DLD1 (cell line): Measurements from ENCODE around the gene ANO6.

ENCODE experiments used
- in situ Hi-C: cut with HindIII; loops from 2 replicates; pipeline ENCODE4 v1.10.0; 2017; ENCODE audit warnings: low sequenced_read_pairs

ANO6 gene

GRCh38 chr12:45339035-45339434 lies 123.1 kb downstream of the ANO6 start:
- in situ Hi-C loops = loop anchor here (25.0 kb wide), 1 partner anchor 98 kb away; no protein-coding TSS in a partner anchor

GRCh38 chr12:45342171-45342570 lies 126.3 kb downstream of the ANO6 start:
- in situ Hi-C loops = loop anchor here (25.0 kb wide), 1 partner anchor 95 kb away; no protein-coding TSS in a partner anchor

GRCh38 chr12:45342848-45343247 lies 127.0 kb downstream of the ANO6 start:
- in situ Hi-C loops = loop anchor here (25.0 kb wide), 1 partner anchor 94 kb away; no protein-coding TSS in a partner anchor

- in situ Hi-C loops = loop anchor here (25.0 kb wide), 1 partner anchor 94 kb away; no protein-coding TSS in a partner anchor
Measured at GRCh38 chr12:45343269-45344051, 127.6 kb downstream of the ANO6 start.

GRCh38 chr12:45348311-45348710 lies 132.4 kb downstream of the ANO6 start:
- in situ Hi-C loops = loop anchor here (25.0 kb wide), 1 partner anchor 89 kb away; no protein-coding TSS in a partner anchor

GRCh38 chr12:45348986-45349385 lies 133.1 kb downstream of the ANO6 start:
- in situ Hi-C loops = loop anchor here (25.0 kb wide), 1 partner anchor 88 kb away; no protein-coding TSS in a partner anchor

- in situ Hi-C loops = loop anchor here (25.0 kb wide), 1 partner anchor 87 kb away; no protein-coding TSS in a partner anchor
Measured at GRCh38 chr12:45349916-45350315, 134.0 kb downstream of the ANO6 start.

GRCh38 chr12:45350861-45351260 lies 135.0 kb downstream of the ANO6 start:
- in situ Hi-C loops = no loop called here

GRCh38 chr12:45351921-45352670 lies 136.2 kb downstream of the ANO6 start:
- in situ Hi-C loops = no loop called here

- in situ Hi-C loops = no loop called here
Measured at GRCh38 chr12:45353944-45354343, 138.0 kb downstream of the ANO6 start.

GRCh38 chr12:45354399-45354798 lies 138.5 kb downstream of the ANO6 start:
- in situ Hi-C loops = no loop called here

GRCh38 chr12:45355730-45356129 lies 139.8 kb downstream of the ANO6 start:
- in situ Hi-C loops = no loop called here

GRCh38 chr12:45356822-45357538 lies 141.1 kb downstream of the ANO6 start:
- in situ Hi-C loops = no loop called here

- in situ Hi-C loops = no loop called here
Measured at GRCh38 chr12:45357539-45358417, 141.9 kb downstream of the ANO6 start.

GRCh38 chr12:45362291-45362690 lies 146.4 kb downstream of the ANO6 start:
- in situ Hi-C loops = no loop called here

GRCh38 chr12:45363903-45364302 lies 148.0 kb downstream of the ANO6 start:
- in situ Hi-C loops = no loop called here

GRCh38 chr12:45368841-45369489 lies 153.1 kb downstream of the ANO6 start:
- in situ Hi-C loops = no loop called here

- in situ Hi-C loops = no loop called here
Measured at GRCh38 chr12:45377815-45378214, 161.9 kb downstream of the ANO6 start.

- in situ Hi-C loops = no loop called here
Measured at GRCh38 chr12:45379261-45379660, 163.4 kb downstream of the ANO6 start.

GRCh38 chr12:45381351-45381750 lies 165.5 kb downstream of the ANO6 start:
- in situ Hi-C loops = no loop called here
